ENCODE measurements around the gene PODXL.

Gene PODXL

GRCh38 chr7:131556053-131556908, at the start of gene PODXL:
Gene PODXL (minus strand): TSS chr7:131556628. CDS start chr7:131556359, 269 bp downstream.
- Mint-ChIP-seq H3K9me3 (no peaks in the 10 kb centered on the region), H3K4me3 (peak within 1 kb of the TSS; percentile 76), H3K27ac (no peak within 1 kb of the TSS), H3K36me3 (no peaks in the 10 kb centered on the region), H3K27me3 (peaks cover 33% of the 10 kb centered on the region), H3K4me1 (peaks cover 4% of the 10 kb centered on the region)

- Mint-ChIP-seq H3K4me1 (no peaks in the 10 kb centered on the region), H3K27me3 (peaks cover 7% of the 10 kb centered on the region), H3K4me3 (no peak overlapping the region), H3K9me3 (no peaks in the 10 kb centered on the region), H3K36me3 (no peaks in the 10 kb centered on the region), H3K27ac (no peak overlapping the region)
Observed at GRCh38 chr7:131605280-131605878, 49.0 kb upstream of the PODXL start.

- Mint-ChIP-seq H3K27me3 (peaks cover 7% of the 10 kb centered on the region), H3K27ac (no peak overlapping the region), H3K4me1 (no peaks in the 10 kb centered on the region), H3K36me3 (no peaks in the 10 kb centered on the region), H3K4me3 (no peak overlapping the region), H3K9me3 (no peaks in the 10 kb centered on the region)
Observed at GRCh38 chr7:131604841-131605279, 48.4 kb upstream of the PODXL start.

GRCh38 chr7:131603932-131604331, 47.5 kb upstream of the PODXL start:
- no peak overlapping the region for H3K4me3 Mint-ChIP-seq
- no peak overlapping the region for H3K27ac Mint-ChIP-seq
- no peaks in the 10 kb centered on the region for H3K4me1 Mint-ChIP-seq
- peaks cover 7% of the 10 kb centered on the region for H3K27me3 Mint-ChIP-seq
- no peaks in the 10 kb centered on the region for H3K9me3 Mint-ChIP-seq
- H3K36me3 Mint-ChIP-seq: no peaks in the 10 kb centered on the region

- no peak overlapping the region for H3K27ac Mint-ChIP-seq
- H3K9me3 Mint-ChIP-seq: no peaks in the 10 kb centered on the region
- H3K27me3 Mint-ChIP-seq: peaks cover 7% of the 10 kb centered on the region
- no peak overlapping the region for H3K4me3 Mint-ChIP-seq
- no peaks in the 10 kb centered on the region for H3K4me1 Mint-ChIP-seq
- no peaks in the 10 kb centered on the region for H3K36me3 Mint-ChIP-seq
Observed at GRCh38 chr7:131602994-131603372, 46.6 kb upstream of the PODXL start.

- Mint-ChIP-seq H3K4me1 (no peaks in the 10 kb centered on the region), H3K36me3 (no peaks in the 10 kb centered on the region), H3K9me3 (no peaks in the 10 kb centered on the region), H3K4me3 (no peak overlapping the region), H3K27me3 (peaks cover 6% of the 10 kb centered on the region), H3K27ac (no peak overlapping the region)
Observed at GRCh38 chr7:131602304-131602993, 46.0 kb upstream of the PODXL start.

GRCh38 chr7:131600085-131600881, 43.9 kb upstream of the PODXL start:
- H3K27ac Mint-ChIP-seq: no peak overlapping the region
- H3K36me3 Mint-ChIP-seq: no peaks in the 10 kb centered on the region
- no peaks in the 10 kb centered on the region for H3K4me1 Mint-ChIP-seq
- H3K27me3 Mint-ChIP-seq: peaks cover 2% of the 10 kb centered on the region
- no peaks in the 10 kb centered on the region for H3K9me3 Mint-ChIP-seq
- H3K4me3 Mint-ChIP-seq: no peak overlapping the region

GRCh38 chr7:131596785-131597184, 40.4 kb upstream of the PODXL start:
- Mint-ChIP-seq H3K27ac (no peak overlapping the region), H3K36me3 (no peaks in the 10 kb centered on the region), H3K4me3 (no peak overlapping the region), H3K9me3 (no peaks in the 10 kb centered on the region), H3K4me1 (no peaks in the 10 kb centered on the region), H3K27me3 (no peaks in the 10 kb centered on the region)

- H3K27ac Mint-ChIP-seq: no peak overlapping the region
- H3K4me3 Mint-ChIP-seq: no peak overlapping the region
- no peaks in the 10 kb centered on the region for H3K4me1 Mint-ChIP-seq
- no peaks in the 10 kb centered on the region for H3K36me3 Mint-ChIP-seq
- H3K9me3 Mint-ChIP-seq: no peaks in the 10 kb centered on the region
- H3K27me3 Mint-ChIP-seq: peaks cover 1% of the 10 kb centered on the region
Observed at GRCh38 chr7:131595699-131596098, 39.3 kb upstream of the PODXL start.

- H3K4me3 Mint-ChIP-seq: no peak overlapping the region
- no peaks in the 10 kb centered on the region for H3K9me3 Mint-ChIP-seq
- H3K36me3 Mint-ChIP-seq: no peaks in the 10 kb centered on the region
- no peak overlapping the region for H3K27ac Mint-ChIP-seq
- H3K27me3 Mint-ChIP-seq: peaks cover 1% of the 10 kb centered on the region
- H3K4me1 Mint-ChIP-seq: no peaks in the 10 kb centered on the region
Observed at GRCh38 chr7:131591687-131592319, 35.4 kb upstream of the PODXL start.

- H3K4me1 Mint-ChIP-seq: no peaks in the 10 kb centered on the region
- H3K27ac Mint-ChIP-seq: no peak overlapping the region
- H3K9me3 Mint-ChIP-seq: no peaks in the 10 kb centered on the region
- H3K27me3 Mint-ChIP-seq: peaks cover 3% of the 10 kb centered on the region
- no peak overlapping the region for H3K4me3 Mint-ChIP-seq
- H3K36me3 Mint-ChIP-seq: no peaks in the 10 kb centered on the region
Observed at GRCh38 chr7:131587315-131587923, 31.0 kb upstream of the PODXL start.

GRCh38 chr7:131586759-131587158, 30.3 kb upstream of the PODXL start:
- Mint-ChIP-seq H3K4me1 (no peaks in the 10 kb centered on the region), H3K9me3 (no peaks in the 10 kb centered on the region), H3K27ac (no peak overlapping the region), H3K4me3 (no peak overlapping the region), H3K27me3 (peaks cover 3% of the 10 kb centered on the region), H3K36me3 (no peaks in the 10 kb centered on the region)

- Mint-ChIP-seq H3K27me3 (peaks cover 3% of the 10 kb centered on the region), H3K36me3 (no peaks in the 10 kb centered on the region), H3K9me3 (no peaks in the 10 kb centered on the region), H3K4me1 (no peaks in the 10 kb centered on the region), H3K4me3 (no peak overlapping the region), H3K27ac (no peak overlapping the region)
Observed at GRCh38 chr7:131586259-131586658, 29.8 kb upstream of the PODXL start.

- H3K27me3 Mint-ChIP-seq: peaks cover 1% of the 10 kb centered on the region
- no peaks in the 10 kb centered on the region for H3K4me1 Mint-ChIP-seq
- H3K4me3 Mint-ChIP-seq: no peak overlapping the region
- H3K36me3 Mint-ChIP-seq: no peaks in the 10 kb centered on the region
- peak overlapping the region; percentile 13 for H3K27ac Mint-ChIP-seq
- H3K9me3 Mint-ChIP-seq: no peaks in the 10 kb centered on the region
Observed at GRCh38 chr7:131583430-131583829, 27.0 kb upstream of the PODXL start.

Measured in activated naive CD4-positive, alpha-beta T cell treated with anti-CD3 and anti-CD28 coated beads, Interleukin-2, amount 50 U/mL, for 24 hours (primary cell).